OCI-LY7 (cell line): ENCODE measurements around the gene TBC1D5.

Source experiments
- EZH2phosphoT487 ChIP-seq: fragments of 200-600 bp; sonication (generic); IDR thresholded peaks from 2 replicates; pipeline ENCODE4 v1.6.1; 2018; ENCODE audit warnings: low read depth, borderline replicate concordance, mild to moderate bottlenecking, mixed run types, antibody characterized with exemption, low read length, moderate library complexity, mixed read lengths
- TF ChIP-seq, protein P1 (sequence below): fragments of 200-600 bp; sonication (generic); conservative IDR thresholded peaks from 2 replicates; pipeline ENCODE4 v1.5.1; 2014; ENCODE audit warnings: mild to moderate bottlenecking, antibody characterized with exemption, low read length, moderate library complexity, mixed read lengths

GRCh38 chr3:17672506-17672905 is 69.9 kb downstream of the TBC1D5 start:
- TF ChIP-seq, protein P1, sequence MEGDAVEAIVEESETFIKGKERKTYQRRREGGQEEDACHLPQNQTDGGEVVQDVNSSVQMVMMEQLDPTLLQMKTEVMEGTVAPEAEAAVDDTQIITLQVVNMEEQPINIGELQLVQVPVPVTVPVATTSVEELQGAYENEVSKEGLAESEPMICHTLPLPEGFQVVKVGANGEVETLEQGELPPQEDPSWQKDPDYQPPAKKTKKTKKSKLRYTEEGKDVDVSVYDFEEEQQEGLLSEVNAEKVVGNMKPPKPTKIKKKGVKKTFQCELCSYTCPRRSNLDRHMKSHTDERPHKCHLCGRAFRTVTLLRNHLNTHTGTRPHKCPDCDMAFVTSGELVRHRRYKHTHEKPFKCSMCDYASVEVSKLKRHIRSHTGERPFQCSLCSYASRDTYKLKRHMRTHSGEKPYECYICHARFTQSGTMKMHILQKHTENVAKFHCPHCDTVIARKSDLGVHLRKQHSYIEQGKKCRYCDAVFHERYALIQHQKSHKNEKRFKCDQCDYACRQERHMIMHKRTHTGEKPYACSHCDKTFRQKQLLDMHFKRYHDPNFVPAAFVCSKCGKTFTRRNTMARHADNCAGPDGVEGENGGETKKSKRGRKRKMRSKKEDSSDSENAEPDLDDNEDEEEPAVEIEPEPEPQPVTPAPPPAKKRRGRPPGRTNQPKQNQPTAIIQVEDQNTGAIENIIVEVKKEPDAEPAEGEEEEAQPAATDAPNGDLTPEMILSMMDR: no peak
- no peak for TF ChIP-seq EZH2phosphoT487
